Fibroblast of pulmonary artery (primary cell): ENCODE data around the gene KRTAP4-7.
"Not testable (repeated sequence)": the region's sequence is repeated elsewhere in the genome, so short reads cannot be mapped to it uniquely, and the experiment has no call there.

ENCODE experiments used
- DNase-seq: peaks from one replicate; pipeline ENCODE4 v3.0.0-alpha.2; 2010; ENCODE audit warnings: low read depth
- H3K4me3 ChIP-seq: replicated peaks from 2 replicates; pipeline ENCODE4 v1.5.1; 2011; ENCODE audit warnings: low read depth, mild to moderate bottlenecking, control low read depth, low read length, moderate library complexity
- TF ChIP-seq, protein P1 (sequence below): IDR thresholded peaks from 2 replicates; pipeline ENCODE4 v1.5.1; 2011; ENCODE audit warnings: mild to moderate bottlenecking, control low read depth, low read length, inconsistent platforms; ENCODE audit errors: missing control alignments

KRTAP4-7 gene

DNA sequence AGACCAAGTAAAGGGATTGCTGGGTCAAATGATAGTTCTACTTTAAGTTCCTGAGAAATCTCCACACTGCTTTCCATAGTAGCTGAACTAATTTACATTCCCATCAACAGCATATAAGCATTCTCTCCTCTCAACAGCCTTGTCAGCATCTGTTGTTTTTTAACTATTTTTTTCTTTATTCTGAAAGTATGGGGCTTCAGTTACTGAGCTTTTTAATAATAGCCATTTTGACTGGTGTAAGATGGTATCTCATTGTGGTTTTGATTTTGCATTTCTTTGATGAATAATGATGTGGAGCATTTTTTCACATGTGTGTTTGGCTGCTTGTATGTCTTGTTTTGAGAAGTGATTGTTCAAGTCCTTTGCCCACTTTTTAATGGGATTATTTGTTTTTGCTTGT, 31.4 kb upstream of the KRTAP4-7 start:
- no peak for DNase-seq
- TF ChIP-seq, protein P1, sequence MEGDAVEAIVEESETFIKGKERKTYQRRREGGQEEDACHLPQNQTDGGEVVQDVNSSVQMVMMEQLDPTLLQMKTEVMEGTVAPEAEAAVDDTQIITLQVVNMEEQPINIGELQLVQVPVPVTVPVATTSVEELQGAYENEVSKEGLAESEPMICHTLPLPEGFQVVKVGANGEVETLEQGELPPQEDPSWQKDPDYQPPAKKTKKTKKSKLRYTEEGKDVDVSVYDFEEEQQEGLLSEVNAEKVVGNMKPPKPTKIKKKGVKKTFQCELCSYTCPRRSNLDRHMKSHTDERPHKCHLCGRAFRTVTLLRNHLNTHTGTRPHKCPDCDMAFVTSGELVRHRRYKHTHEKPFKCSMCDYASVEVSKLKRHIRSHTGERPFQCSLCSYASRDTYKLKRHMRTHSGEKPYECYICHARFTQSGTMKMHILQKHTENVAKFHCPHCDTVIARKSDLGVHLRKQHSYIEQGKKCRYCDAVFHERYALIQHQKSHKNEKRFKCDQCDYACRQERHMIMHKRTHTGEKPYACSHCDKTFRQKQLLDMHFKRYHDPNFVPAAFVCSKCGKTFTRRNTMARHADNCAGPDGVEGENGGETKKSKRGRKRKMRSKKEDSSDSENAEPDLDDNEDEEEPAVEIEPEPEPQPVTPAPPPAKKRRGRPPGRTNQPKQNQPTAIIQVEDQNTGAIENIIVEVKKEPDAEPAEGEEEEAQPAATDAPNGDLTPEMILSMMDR: no peak
- no peak overlapping the region for H3K4me3 ChIP-seq

DNA sequence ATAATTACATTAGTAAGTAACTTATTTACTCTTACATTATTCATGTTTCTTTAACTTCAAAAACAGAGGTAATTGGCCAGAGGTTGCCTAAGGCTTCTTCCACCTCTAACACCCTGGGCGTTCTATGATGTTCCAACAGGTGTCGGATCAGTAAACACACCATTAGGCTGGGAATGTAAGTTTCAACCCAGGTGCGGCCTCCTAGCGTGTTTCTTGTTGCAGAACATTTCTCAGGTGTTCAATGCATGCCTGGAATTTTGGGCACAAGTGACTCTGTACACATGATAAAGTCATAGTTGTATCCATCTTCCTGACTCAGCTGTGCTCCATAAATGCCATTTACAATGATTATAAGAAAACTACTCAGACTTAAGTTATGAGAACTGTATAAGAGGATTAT, 29.9 kb upstream of the KRTAP4-7 start:
- TF ChIP-seq, protein P1: no peak
- no peak overlapping the region for H3K4me3 ChIP-seq
- no peak for DNase-seq

DNA sequence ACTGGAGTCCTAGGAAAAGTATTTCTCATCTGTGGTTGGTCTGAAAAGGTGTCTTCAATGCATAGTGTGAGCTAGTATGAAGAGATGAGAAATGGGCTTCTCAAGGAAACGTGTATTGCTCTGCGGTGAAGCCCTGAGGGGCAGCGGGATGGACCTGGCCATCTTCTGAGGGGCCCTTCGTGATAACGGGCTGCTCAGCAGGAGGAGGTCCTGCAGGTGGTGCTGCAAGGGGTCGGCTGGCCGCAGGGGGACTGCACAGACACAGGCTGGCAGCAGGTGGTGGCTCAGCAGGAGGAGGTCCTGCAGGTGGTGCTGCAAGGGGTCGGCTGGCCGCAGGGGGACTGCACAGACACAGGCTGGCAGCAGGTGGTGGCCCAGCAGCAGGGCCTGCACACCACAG, 29.4 kb upstream of the KRTAP4-7 start:
- H3K4me3 ChIP-seq, DNase-seq: not testable (repeated sequence)

DNA sequence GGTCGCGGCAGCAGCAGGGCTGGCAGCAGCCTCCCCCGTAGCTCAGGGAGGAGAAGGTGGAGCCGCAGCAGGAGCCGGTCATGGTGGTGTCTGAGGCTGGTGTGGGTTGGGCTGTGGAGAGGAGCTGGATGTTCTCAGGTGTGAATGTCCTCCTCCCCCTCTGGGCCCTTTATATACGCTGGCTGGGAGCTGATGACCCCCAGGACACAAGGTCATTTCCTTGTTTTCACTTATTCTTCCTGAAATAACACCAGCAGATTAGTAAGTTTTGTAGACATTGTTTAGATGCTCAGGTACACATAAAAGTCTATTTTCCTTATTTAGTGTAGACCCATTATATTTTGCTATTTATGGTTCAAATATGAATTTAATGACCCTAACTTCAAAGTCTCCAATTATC, 28.8 kb upstream of the KRTAP4-7 start, which contains the start of gene KRTAP2-2:
TSS of gene KRTAP2-2 (minus strand) at position 101 of the 400 bp plus-strand sequence. CDS start at position 82, 19 bp downstream.
- not testable (repeated sequence) for H3K4me3 ChIP-seq, DNase-seq

DNA sequence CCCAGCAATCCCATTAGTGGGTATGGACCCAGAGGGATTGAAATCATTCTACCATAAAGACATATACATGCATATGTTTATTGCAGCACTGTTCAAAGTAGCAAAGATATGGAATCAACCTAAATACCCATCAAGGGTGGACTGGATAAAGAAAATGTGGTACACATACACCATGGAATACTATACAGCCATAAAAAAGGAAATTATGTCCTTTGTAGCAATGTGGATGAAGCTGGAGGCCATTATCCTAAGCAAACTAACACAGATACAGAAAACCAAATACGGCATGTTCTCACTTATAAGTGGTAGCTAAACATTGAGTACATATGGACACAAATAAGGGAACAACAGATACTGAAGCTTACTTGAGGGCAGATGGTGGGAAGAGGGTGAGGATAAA, 26.4 kb upstream of the KRTAP4-7 start:
- no peak overlapping the region for H3K4me3 ChIP-seq
- DNase-seq: no peak

DNA sequence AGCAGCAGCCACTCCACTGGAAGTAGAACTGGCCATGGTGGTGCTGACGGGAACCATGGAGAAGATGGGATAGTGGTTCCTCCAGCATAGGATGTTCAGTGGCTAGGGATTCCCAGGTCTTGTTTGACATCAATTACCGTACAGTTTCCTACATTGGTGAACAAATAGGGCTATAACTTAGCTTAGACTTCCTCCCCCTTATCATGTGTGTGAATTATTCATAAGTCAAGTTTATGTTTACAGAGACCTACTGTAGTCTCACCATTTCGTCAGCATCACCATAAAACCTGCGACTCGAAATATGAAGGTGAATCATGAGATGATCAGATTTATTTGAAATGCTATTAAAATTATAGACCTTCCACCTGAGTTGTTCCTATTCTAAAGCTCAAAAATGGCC, 25.2 kb upstream of the KRTAP4-7 start:
- DNase-seq: no peak
- TF ChIP-seq, protein P1: no peak
- H3K4me3 ChIP-seq: no peak overlapping the region

More for the DNA sequence above, 26.4 kb upstream of the KRTAP4-7 start:
- TF ChIP-seq, protein P1: no peak

DNA sequence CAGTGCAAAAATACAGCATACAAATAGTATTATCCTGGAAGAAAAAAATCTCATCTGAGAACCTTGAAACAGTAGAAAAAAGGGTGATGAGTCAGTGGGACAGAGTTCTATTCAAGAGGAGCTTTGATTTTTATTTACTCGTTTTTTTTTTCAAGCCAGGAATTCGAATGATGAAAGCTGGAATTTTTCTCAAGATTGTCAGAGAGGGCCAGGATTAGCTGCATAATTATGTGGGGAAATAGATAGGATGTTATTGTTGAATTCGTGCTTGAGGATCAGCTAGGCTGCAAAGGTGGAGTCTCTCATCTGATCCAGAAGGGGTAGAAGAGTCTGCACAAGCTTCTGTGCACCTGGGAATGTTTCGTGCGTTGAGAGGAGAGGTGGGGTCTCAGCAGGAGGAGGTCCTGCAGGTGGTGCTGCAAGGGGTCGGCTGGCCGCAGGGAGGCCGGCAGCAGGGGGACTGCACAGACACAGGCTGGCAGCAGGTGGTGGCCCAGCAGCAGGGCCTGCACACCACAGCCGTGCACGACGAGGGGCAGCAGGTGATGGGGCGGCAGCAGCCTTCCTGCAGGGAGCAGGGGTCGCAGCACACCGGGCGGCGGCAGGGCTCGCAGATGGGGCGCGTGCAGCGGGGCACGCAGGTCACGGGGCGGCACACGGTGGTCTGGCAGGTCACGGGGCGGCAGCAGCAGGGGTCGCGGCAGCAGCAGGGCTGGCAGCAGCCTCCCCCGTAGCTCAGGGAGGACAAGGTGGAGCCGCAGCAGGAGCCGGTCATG, 24.5 kb upstream of the KRTAP4-7 start:
- DNase-seq: peak; percentile 49
- not testable (repeated sequence) for H3K4me3 ChIP-seq

DNA sequence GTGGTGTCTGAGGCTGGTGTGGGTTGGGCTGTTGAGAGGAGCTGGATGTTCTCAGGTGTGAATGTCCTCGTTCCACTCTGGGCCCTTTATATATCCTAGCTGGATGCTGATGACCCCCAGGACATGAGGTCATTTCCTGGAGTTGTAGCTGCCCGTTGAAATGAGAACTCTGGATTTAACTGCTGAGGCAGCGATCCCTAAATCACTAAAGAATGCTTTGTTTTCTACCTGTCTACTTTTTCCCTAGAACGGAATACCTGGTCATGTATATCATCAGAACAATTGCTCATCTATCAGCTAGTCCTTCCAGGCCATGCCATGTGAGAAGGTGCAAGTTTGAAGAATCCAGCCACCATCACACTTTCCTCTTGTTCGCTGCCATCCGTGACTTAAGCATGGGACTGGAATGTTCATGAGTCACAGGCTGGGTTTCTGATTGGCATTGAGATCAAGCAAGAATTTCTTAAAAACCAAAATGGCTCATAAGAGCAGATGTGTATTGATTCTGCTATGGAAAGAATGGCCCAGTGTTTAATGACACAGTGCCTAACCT, 23.8 kb upstream of the KRTAP4-7 start, which contains the start of gene KRTAP2-3:
TSS of gene KRTAP2-3 (minus strand) at position 63 of the 553 bp plus-strand sequence. CDS start 64 bp downstream, outside the sequence.
- H3K4me3 ChIP-seq: no peak within 1 kb of the TSS
- DNase-seq: peak; percentile 66
- TF ChIP-seq, protein P1: no peak
